ENCODE data around the gene SDR42E1. TPM values are rescaled to one million over a fixed set of nuclear protein-coding genes. Genes with fewer than 3 reads are reported as not detected.

Gene SDR42E1
- total and polyA plus RNA-seq, 9 of the 15 experiments (the other 6 are each of a cell fraction or from before 2014, with no cell fraction given), result 0.13 to 1.3 (median 0.42) TPM

GRCh38 chr16:81940781-81941560 lies 70.3 kb downstream of the SDR42E1 start (continued):
- TF ChIP-seq DEAF1 (CRISPR knock-in tag; IDR thresholded peaks at IDR 0.05) (0 out of 2 replicates have a peak, but pooled peaks have one; percentile 7), REST (IDR thresholded peaks at IDR 0.05; ENCODE audit: borderline replicate concordance) (peak; percentile 52; the same call in 1 of the 2 replicates), REST (CRISPR knock-in tag; IDR thresholded peaks at IDR 0.05; ENCODE audit: low read depth) (no peak), TBP (optimal IDR thresholded peaks at IDR 0.05; ENCODE audit: low read depth, low read length) (no peak), MYBL2 (IDR thresholded peaks at IDR 0.05; ENCODE audit: low read depth) (no peak), MYBL2 (CRISPR knock-in tag; IDR thresholded peaks at IDR 0.05; ENCODE audit: borderline replicate concordance) (no peak), MEIS2 (IDR thresholded peaks at IDR 0.05; ENCODE audit: partially characterized antibody) (peak; percentile 55), CEBPB (tag; IDR thresholded peaks at IDR 0.05) (no peak), JUND (IDR thresholded peaks at IDR 0.05; ENCODE audit: borderline replicate concordance, low read depth, low read length) (peak; percentile 55; the same call in 1 of the 2 replicates), JUND (tag; IDR thresholded peaks at IDR 0.05; ENCODE audit: borderline replicate concordance, low read depth, low read length) (peak; percentile 37; the same call in 2 of the 3 replicates), NFE2 (IDR thresholded peaks at IDR 0.05; ENCODE audit: low read depth) (peak; percentile 55)
